ENCODE results near the gene ELF1.

GRCh38 chr13:41013835-41014234, 5.3 kb downstream of the ELF1 start:
- TF ChIP-seq, protein P1, sequence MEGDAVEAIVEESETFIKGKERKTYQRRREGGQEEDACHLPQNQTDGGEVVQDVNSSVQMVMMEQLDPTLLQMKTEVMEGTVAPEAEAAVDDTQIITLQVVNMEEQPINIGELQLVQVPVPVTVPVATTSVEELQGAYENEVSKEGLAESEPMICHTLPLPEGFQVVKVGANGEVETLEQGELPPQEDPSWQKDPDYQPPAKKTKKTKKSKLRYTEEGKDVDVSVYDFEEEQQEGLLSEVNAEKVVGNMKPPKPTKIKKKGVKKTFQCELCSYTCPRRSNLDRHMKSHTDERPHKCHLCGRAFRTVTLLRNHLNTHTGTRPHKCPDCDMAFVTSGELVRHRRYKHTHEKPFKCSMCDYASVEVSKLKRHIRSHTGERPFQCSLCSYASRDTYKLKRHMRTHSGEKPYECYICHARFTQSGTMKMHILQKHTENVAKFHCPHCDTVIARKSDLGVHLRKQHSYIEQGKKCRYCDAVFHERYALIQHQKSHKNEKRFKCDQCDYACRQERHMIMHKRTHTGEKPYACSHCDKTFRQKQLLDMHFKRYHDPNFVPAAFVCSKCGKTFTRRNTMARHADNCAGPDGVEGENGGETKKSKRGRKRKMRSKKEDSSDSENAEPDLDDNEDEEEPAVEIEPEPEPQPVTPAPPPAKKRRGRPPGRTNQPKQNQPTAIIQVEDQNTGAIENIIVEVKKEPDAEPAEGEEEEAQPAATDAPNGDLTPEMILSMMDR (IDR thresholded peaks at IDR 0.05): no peak
- no peak for TF ChIP-seq POLR2A (IDR thresholded peaks at IDR 0.05)
